HG03558 (cell line): ENCODE measurements around the gene ABAT.
"Not testable (repeated sequence)": the region's sequence is repeated elsewhere in the genome, so short reads cannot be mapped to it uniquely, and the experiment has no call there.

Experiments
- ATAC-seq: cut with Tn5 transposase; IDR thresholded peaks from one replicate; pipeline ENCODE4 v1.9.1; 2021; ENCODE audit warnings: moderate number of reproducible peaks; ENCODE audit not compliant: unreplicated experiment; ENCODE audit errors: extremely low read depth

The ABAT gene

DNA sequence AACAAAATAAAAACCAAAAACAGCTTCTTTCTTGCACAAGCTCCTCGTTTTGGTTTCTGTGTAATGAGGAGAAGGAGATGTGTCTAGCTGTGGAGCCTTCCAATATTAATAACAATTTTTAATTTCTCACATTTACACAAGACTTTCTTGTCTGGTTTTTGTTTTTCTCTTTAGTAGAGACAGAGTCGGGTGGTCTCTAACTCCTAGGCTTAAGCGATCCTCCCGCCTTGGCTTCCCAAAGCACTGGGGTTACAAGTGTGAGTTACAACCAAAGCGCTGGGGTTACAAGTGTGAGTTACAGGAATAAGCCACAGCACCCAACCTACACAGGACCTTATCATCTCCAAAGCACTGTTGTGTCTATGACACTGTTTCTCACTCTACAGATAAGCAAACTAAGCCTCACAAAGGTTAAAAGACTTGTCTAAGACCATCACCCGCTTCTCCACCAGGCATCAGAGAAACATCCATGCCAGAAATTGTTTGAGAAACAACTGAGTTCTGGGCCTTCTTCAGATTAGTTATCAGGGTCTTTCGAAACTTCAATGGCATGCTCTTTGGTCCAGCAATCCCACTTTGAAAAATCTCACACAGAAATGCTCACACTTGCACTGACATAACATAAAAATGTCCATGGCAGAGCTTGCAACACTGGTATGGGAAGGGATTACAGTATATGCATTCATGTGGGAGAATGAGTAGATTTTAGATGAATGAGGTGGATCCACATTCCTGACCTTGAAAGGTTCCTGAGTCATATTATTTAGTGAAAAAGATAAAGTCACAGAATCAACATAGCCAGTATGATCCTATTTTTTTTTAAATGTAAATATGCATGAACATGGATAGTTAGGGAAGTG is 3.9 kb downstream of the ABAT start:
- ATAC-seq = no peak

DNA sequence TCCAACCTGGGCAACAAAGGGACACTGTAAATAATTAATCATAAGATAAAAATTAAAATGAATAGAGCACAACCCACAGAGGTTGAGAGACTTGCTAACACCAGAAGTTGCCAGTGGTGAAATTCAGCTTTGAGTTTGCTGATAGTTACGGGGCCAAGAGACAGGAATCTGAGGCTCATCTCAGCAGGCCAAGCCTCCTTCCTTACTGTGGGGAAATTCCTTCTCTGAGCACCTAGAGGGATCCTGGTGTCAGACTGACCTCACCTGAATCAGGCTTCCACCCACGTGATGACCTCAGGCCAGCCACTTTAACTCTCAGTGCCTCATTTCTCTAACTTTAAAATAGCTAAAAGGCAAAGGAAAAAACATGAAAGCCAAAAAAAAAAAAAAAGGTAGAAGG is 4.7 kb downstream of the ABAT start:
- ATAC-seq = no peak

DNA sequence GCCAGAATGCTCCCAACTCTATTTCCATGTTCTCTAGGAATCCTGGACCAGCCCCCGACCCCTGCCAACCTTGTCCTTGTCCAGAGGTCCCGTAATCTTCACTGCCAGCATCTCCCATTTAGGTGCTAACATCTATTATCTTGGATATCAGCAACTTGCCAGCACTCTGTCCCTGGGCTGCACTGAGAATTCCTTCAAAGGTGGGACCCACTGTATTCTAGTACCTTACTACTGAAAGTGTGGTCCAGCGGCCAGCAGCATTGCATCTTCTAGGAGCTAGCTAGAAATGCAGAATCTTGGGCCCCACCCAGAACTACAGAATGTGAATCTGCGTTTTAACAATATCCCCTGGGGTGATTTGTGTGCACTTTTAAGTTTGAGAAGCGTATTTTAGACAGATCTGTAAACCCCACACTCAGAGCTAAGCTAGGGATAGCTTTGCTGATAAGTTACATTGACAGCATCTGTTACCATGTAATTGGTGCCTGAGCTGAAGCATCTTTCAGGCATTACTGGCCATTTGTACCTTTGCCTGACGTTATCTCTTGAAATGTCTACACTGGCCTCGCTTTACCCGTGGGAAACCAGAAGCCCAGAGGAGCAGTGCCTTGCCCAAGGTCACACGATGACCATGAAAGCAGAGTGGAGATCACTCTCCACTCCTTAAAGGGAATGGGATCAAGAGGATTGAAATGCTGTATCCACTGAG is 8.3 kb downstream of the ABAT start:
- no peak for ATAC-seq

DNA sequence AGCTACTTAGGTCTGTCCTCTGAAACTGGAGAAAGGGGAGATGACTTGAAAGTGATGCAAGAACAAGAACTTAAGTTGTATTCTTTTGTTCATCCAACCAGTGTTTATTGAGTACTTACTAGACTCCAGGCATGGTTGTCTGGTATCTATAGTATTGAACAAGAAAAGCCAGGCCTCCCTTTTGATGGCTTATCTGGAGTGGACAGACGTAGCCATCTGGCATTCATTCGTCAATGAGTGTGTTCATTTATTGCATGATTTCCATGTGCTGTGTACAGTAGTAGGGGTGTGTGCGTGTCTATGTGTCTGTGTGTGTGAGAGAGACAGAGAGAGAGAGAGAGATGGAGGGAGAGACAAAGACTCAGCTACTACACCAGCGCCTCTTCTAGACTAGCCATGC is 9.2 kb downstream of the ABAT start:
- no peak for ATAC-seq

DNA sequence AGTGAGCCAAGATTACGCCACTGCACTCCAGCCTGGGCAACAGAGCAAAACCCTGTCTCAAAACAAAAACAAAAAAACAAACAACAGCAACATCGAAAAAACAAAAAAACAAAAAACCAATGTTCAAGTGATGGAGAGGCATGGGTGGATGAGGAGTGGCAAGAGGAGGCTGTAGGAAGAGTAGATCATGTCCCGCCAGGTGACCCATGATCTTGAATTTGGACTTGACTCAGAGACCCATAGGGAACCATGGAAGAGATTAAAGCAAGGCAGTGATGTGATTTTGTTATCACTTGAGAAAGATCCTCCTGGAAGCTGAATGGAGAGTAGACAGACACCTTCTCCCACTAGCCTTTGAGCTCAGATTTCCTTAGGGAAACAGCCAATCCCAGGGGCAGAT is 11.2 kb downstream of the ABAT start:
- no peak for ATAC-seq

DNA sequence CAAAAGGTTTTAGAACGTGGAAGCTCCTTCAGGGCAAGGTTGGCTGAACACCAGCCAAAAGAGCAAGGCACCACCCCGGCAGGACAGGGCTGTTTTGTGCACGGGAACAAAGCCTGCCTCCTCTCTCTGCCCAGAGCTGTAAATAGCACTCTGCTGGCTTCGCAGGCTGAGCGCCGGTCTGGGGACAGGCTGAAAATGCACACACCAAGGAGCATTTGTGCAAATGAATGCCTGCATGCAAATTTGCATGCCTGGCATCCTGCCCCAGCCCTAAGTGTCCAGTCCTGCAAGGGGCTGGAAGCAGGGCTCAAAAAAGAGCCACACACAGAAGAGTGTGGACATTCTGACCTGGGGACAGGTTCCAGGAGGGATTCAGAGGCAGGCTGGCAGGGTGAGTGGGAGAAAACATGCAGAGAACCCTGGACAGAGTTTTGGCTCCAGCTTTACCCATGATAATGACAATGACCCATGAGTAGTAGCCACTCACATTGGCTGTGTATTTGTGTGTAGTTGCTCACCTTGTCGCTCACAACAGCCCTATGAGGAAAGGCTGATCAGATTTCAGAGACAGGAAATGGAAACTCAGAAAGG is 11.7 kb downstream of the ABAT start:
- no peak for ATAC-seq

DNA sequence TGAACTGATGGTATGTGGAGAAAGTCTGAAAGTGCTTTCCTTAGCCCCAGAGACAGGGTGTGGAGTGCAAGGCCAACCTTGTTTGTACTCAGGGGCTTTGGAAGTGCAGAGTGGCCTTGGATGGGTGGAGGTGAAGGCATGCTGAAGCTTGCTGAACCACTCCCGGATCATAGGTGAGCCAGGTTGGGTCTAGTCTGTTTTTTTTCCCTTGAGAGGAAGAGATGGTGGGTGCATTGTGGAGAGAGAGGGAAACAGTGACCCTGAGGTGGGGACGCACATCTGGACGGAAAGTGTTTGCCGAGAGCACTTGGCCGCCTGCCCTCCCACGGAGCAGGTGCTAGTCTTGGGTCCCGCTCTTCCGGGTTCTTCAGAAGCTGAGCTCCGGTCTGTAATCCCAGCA is 12.5 kb downstream of the ABAT start:
- ATAC-seq = no peak

DNA sequence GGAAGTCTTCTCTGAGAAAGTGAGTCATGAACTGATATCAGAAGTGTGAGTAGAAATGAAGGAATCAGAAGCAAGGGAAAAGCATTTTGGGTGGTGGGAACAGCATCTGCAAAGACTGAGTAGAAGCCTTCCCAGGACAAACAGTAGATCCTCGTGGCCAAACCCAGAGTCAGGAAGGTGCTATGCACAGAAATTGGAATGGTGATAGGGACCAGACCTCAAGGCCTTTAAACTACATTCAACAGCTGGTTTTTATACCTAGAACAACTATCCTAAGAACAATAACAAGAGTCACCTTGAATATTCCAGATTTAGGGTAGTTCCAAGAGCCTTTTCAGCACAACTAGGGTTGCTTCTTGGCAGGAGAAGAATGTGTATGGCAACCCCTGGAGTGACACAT is 15.3 kb downstream of the ABAT start:
- no peak for ATAC-seq

DNA sequence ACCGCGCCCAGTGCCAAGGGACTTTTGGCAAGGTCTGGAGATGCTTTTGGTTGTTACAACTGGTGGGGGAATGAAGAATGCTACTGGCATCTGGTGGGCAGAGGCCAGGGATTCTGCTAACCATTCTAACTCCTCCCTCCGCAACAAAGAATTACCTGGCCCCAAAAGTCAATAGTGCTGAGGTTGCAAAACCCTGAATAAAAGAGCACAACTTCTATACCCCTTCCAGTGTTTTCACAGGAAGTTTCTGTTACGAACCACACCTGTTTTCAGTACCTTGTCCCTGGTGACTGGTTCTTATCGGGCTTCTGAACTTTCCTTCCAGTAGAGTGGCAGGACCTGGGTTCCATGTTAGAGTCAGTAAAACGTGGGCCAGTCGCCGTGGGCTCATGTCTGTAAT is 17.3 kb downstream of the ABAT start:
- no peak for ATAC-seq

DNA sequence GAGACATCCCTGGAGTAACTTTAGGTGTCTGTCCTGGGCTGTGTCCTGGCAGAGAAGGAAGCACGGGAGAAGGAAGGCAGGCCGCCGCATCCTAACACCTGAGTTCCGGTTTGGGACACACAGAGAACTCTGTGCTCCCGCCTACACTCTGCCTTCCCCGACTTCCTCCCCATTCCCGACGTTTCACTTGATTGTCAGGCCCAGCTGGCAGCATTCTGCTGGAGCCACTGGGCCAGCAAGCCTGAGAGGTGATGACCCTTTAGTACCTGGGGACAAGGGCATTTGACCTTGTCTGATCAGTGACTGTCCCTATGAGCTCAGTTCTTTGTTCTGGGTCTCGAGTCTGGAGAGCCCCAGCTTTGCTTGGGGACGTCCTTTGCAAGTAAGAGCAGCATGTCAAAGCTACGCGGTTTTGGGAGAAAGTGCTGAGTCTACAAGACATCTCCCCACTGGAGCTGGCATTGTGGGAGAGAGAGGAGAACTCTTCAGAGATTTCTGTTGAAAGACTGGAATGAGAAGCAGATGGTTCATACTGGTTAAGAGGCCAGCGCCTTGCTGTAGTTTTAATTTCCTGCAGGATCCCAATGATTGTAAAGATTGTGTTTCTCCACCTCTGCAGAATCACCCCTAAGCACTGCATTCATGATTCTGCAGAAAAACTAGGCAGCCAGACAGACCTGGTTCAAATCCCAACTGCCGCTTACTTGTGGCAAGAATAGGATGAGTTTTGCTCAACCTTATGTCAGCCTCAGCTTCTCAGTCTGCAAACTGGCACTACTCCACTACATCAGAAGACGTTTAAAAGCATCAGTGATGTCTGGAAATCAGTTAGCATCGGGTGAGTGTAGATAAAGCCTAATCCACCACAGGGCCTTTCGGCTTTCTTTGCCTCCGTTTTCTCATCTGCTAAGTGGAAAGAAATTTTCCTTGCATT is 20.6 kb downstream of the ABAT start:
- no peak for ATAC-seq

DNA sequence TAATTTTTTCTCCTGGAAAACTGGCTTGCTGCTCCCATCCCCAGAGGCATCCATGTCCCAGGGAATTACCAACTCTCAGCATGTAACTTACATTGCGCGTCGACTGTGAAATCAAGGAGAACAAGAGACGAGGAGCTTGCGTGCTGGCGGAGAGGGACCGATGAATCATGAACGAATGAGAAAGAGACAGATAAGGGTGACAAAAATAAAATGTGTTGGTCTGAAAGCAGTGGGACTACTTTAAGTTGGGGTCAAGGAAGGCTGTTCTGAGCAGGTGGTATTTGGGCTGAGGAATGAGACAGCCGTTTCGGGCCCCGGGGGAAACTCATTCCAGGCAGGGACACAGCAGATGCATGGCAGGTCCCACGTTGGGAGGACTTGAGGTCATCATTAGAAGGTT is 22.5 kb downstream of the ABAT start:
- ATAC-seq = no peak

DNA sequence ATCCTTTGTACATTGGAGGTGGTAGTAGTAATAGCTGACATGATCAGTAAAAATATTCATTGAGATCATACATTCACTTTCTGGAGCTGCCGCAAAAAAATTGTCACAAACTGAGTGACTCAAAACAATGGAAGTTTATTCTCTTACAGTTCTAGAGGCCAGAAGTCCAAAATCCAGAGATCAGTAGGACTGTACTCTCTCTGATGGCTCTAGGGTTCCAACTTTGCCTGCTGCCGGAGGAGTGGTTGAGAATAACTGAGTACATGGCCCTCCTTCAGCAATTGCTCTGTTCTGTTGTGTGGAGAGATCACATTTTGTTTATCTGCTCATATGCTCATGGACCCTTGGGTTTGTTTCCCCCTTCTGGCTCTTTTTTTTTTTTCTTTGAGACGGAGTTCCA is 23.5 kb downstream of the ABAT start:
- ATAC-seq = no peak

DNA sequence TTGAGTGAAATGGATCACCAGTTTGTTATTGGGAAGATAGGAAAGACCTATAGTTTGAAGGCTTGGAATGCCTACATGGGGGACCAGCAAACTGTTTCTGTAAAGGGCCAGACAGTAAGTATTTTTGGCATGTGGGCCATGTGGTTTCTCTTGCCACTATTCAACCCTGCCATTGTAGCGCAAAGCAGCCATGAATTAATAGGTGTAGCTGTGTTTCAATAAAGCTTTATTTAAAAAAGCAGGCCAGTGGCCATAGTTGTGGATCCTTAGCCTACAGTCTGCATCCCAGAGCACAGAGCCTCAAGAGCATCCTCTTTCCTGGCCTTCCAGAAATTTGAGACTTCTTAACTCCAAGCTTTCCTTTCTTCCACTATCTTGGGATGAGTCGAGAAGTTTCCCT is 29.3 kb downstream of the ABAT start:
- no peak for ATAC-seq

DNA sequence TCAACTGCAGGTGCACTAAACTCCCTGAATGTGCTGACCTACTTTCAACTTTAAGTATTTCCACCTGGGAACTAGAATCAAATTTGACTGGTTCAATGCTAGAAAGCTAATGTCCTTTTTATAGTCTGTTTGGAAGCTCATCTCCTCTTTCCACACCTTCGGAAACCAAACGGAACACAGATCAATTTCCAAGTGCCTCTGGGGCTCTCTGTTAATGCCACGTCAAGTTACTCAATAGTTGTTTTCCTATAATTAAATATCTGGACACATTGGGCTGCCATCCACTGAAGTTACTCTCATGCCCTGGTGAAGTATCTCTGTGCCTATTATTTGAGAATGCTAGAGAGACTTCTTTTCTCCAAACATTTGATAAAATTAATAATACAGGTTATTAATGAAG is 29.7 kb downstream of the ABAT start:
- ATAC-seq = no peak

DNA sequence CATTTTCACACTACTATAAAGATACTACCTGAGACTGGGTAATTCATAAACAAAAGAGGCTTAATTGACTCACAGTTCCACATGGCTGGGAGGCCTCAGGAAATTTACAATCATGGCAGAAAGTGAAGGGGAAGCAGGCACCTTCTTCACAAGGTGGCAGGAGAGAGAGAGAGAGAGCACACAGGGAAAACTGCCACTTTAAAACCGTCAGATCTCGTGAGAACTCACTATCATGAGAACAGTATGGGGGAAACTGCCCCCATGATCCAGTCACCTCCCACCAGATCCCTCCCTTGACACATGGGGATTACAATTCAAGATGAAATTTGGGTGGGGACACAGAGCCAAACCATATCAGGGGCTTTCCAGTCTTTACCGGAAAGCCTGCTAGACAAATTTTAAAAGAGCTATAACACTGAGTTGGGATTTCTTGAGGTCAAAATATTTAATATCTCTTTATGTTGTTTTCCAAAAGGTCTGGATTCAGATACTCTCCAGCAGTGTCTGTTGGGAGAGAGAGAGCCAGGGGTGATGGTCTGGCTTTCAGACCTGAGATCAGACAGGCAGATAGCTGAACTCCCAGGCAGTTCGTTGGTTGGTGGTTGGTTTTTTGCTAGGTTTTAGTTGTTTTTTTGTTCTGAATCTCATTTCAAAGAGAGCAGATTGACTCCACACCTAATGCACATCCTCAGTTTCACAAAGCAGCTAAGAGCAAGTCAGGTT is 30.8 kb downstream of the ABAT start:
- ATAC-seq = not testable (repeated sequence)

DNA sequence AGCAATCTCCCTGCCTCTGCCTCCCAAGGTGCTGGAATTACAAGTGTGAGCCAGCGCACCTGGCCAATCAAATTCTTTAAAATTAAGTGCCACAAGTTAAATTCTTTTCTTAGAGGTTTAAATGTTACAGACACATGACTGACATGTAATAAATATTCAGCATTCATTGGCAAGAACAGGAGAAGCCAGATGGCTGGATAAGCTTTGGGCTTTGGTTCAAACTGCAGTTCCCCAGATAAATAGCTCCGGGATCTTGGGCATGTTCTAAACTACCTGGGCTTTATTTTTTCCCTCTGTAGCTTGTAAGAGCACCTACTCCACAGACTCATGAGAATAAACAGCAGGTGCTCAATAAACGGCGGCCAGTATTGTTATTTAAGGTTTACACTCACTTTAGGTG is 34.1 kb downstream of the ABAT start:
- ATAC-seq = no peak

DNA sequence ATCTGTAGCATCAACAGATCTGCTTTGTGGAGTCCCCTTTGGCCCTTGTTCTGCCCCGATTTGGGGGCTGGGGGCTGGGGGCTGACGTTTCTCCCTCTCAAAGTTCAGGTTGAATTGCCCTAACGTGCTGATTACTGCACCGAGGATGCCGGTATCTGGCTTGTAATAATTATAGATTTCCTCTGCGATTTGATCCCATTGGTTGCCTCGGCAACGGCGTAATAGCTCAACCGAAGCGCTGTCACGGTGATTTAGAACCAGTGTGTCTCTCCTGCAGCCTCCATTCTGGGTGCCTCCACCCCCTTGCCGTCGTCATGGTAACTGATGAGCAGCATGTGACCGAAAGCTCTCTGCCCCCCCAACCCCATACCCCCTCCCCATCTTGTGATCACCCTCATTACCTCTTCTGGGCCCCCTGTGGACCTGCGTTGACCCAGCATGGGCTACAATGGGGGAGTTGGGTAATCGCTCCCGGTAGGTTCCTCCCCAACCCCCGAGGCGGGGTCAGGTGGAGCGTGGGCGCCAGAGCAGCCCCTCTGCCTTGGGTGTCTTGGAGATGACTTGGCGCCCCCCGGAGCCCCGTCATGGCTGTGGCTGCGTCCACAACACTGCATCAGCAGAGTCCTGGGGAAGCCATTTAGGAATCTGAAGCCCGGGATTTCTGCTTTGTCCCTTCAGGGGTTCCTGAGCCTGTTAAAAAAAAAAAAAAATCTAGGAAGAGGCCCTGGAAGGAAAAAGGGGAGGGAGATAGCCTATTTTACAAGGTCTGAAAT is 38.4 kb downstream of the ABAT start:
- no peak for ATAC-seq

DNA sequence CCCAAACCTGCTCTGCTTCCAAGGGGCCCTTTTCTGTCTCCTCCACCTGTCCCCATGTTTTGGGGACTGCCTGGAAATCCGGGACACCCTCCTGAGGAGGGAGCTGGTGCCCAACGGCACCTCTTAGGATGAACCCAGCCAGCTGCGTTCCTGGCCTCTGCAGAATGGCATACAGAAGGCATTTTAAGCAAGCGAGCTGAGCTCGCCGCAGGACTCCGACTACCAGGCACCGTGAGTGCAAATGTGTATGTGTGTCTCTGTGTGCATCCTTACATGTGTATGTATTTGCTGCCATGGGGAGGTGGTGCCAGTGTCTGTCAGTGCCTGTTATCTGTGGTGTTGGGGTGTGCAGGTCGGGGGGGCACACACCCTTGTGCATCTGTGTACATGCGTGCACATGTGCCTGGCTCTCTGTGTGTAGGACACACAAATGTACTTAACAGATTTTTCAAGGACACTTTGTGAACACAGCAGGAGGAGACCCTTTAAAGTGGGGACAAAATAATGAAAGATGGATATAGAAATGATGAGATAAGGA is 39.3 kb downstream of the ABAT start:
- ATAC-seq = no peak

DNA sequence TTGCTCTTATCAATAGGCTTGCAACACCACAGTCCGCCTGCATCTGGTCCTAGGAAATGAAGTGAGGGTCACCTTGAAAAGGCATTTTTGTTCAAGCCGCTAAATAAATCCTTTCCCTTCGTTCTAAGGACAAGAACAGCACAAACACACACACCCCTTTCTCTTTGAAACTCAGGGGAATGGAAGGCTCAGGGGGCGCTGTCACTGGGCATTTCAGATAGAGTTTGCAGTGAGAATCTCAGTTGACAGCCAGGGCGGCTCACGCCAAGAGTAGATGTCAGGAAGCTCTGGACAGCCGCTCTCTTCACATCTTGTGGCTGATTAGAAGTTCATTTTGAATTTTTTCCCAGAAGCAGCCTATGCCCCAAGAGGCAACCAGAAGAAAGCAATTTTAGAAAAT is 39.8 kb downstream of the ABAT start:
- no peak for ATAC-seq
